ENCODE results near the gene RNF150.

Gene RNF150

DNA sequence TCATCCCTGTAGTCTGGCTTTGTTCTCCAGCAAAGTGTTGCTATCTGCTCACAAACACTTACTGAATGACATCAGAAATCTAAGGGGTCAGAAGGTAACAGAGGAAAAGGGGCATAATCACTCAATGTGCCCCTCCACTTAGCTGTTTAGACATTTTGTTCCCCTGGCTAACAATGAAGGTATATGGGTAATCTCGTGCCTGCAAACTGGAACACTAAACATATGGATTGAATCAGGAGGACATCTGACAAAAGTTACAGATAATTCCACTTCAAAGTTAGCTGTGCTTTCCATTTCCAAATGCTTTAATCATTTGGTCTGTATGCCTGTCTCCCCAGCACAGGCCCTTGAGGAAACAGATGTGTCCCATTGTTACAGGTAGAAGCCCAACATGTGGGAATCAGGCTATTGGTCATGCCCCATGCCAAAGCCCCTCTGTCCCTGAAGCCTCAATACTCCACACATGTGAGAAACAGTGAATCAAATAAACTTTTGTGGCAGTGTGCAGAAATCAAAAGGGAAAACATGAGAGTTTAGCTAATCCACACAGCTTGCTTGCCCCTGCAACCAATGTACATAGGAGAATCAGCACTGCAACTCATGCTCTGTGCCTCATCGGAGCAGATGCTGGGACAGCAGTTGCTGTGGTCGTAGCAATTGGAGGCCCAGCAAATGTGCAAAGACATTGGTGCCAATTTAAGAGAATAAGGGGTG lies 111.7 kb downstream of the RNF150 start:
- FAIRE-seq, result no peak

DNA sequence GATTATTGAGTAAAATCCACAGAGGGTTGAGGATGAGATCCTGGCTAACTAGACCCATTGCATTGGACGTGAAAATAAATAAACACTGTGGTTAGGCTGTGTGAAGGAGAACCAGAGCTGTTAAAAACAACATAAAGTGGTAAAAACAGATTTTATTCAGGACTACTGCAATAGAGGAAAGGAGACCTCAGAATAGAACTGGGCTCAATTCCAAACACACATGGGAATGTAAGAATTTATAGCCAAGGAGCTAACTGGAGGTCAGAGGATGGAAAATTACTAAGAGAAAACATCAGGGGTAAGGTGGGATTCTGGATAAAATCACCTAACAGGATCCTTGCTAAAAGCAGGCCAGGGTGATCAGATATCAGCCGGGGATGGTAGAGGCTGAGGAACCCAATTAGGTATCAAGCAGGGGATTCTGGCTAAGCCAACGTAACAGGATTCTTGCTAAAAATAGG lies 112.4 kb downstream of the RNF150 start:
- FAIRE-seq, result no peak

GRCh38 chr4:141019768-141020167 lies 113.5 kb downstream of the RNF150 start:
- FAIRE-seq, result no peak

DNA sequence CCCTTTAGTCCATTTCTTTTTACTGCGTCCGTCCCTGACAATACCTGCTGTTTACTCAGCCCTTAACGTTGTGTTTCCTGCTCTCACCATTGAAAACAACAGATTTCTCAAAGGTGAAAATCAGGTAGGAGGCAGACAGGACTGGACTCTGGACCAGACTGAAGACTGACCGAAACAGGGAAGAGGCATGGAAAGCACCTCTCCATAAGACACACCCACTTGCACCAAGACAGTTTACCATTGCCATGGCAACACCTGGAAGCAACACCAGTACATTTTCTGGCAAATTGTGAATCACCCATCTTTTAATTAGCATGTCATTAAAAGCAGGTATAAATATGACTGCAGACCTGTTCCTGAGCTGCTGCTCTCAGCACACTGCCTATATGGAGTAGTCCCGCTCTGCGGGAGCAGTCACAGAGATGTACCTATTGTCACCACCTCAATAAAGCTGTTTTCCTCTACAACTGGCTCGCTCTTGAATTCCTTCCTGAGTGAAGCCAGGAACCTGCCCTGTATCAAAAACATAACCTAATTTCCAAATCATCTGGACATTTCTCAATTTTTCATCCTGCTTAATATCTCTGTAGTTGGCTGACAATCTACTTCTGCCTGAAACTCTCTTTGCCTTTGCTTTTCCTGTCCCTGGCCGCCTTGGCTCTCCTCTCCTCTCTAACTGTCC lies 117.0 kb downstream of the RNF150 start:
- no peak for FAIRE-seq

DNA sequence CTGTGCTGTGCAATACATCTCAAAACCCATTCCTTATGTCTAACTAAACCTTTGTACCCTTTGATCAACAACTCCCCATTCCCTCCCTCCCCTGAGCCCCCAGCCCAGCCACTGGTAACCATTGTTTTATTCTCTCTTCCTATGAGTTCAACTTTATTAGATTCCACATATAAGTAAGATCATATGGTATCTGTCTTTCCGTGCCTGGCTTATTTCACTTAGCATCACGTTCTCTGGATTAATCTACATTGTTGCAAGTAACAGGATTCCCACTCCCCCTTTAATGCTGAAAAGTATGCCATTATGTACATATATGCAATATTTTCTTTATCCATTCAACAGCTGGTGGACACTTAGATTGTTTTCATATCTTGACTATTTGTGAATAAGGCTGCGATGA lies 119.4 kb downstream of the RNF150 start:
- FAIRE-seq, result no peak

GRCh38 chr4:141011901-141012315 lies 121.4 kb downstream of the RNF150 start:
- no peak for FAIRE-seq

DNA sequence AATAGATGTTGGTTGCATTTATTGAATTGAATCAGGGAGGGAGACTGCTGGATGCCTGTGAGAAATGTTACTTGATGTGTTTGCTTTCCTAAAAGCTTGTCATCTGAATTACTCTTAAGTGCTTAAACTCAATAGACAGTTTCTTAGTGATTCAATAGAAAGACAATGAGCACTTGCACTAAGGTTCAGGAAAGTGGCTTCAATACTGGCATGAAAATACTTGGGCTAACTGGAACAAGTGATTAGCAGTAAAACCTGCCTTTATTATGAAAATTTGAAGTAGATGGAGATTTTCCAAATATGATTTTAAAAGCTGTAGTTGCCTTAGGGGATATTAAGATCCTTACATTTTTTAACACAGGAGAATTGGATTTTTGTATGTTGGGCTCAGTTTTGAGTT lies 123.3 kb downstream of the RNF150 start:
- FAIRE-seq, result no peak

GRCh38 chr4:141009129-141009528 lies 124.1 kb downstream of the RNF150 start:
- no peak for FAIRE-seq

GRCh38 chr4:141006242-141006802 lies 126.9 kb downstream of the RNF150 start:
- no peak for FAIRE-seq

- FAIRE-seq, result no peak
Observed at GRCh38 chr4:141004823-141005222, 128.4 kb downstream of the RNF150 start.

DNA sequence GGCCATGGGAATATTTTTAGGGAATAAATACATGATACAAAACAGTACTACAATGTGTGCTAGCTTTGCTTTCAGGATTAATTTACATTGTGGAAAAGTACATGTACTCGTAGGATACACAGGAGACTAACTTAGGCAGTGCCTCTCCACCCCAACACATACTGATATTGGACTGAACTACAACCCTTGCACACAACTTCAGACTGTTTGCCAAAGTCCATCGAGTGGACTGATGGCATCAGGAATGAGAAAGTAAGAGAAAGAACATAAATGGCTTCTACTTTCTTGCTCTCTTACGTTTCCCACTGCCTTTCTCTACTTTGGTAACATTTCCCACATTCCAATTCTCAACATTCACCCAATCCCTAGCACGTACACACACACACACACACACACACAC lies 130.1 kb downstream of the RNF150 start:
- FAIRE-seq, result no peak

- FAIRE-seq, result no peak
Observed at GRCh38 chr4:141002323-141002805, 130.9 kb downstream of the RNF150 start.

DNA sequence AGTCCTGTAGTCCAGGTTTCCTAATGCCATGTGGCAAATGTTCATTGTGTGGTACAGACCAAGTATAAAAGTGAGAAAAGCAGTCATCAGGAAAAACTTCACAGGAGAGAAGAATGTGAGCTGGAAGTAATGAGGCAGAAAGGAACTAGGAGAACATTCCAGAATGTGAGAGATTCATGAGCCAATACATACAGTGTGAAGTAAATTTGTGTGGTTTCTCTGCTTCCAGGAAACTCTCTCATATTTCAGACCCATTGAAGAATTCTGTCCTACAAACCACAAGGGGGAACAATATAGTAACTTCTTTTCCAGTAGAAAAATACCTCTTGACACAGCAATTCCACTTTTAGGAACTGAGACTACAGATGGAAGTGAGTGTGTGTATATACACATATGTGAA lies 136.5 kb downstream of the RNF150 start:
- FAIRE-seq, result no peak

GRCh38 chr4:140995058-140995457 lies 138.2 kb downstream of the RNF150 start:
- no peak for FAIRE-seq

DNA sequence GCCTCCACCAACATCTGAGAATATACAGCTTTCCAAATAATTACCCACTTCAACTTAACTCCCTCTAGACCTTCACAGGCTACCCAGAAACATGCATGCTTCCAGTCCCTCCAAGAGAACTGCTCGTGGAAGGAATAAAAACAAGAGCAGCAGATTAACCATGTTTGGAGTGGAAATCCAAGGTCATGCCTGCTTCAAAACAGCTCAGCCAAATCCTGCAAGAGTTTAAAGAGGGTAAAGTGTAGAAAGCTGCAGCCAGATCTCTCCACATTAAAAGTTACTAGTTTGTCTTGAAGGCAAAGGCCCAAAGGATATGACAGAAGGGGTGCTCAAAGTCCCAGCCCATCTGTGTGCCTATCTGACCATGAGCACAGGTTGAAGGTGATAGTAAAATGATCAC lies 139.3 kb downstream of the RNF150 start:
- FAIRE-seq, result no peak

DNA sequence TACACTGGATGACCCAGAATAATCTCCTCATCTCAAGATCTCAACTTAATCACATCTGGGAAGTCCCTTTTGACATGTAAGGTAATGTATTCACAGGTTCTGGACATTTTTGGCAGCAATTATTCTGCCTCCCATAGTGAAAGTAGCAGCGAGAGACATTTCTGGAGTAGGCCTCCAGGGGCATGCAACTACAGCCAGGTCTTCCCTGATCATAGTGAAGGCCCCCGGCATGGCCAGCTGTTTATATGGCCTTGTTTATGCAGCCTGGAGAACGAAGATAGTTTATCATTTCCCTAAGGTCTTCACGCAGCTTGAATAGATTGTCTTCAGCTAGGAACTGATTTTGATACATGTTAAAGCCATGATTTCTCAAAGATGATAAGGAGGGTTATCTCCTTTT lies 139.9 kb downstream of the RNF150 start:
- FAIRE-seq, result no peak

DNA sequence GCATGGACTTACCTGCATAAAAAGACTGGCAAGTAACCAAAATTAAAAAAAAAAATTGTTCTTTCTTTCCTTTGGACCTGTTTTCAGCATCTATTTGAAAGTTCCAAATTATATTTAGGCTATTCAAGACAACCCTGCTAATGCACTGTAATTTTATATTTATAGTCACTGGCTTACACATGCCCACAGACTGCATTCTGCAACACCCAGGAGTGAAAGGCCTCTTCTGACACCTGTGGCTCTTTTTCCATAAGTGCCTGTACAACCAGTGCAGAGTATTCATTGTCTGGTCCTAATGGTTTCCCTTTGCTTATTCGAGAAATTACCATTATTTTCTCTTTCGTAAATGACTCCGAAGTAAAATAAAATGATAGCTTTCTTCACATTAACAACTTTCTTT lies 143.3 kb downstream of the RNF150 start:
- no peak for FAIRE-seq

DNA sequence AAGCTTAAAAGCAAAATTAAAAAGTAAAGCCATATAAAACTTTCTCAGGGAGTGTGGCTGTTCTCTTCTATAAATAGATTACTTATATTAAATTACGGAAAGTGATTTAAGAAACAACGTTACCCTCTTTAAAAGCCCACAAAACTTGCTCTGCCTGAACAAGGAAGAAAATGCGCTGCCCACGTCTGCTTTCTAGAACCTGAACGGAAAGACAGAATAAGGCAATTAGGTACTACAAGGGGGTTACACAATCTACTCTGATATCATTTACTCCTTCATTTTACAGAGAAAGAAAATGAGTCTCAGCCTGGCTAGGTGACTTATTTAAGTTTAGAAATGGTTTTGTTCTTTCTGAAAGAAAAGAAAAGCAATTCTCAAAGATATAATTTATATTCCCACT lies 147.2 kb downstream of the RNF150 start:
- FAIRE-seq, result no peak

- FAIRE-seq, result no peak
Observed at GRCh38 chr4:140982613-140983340, 150.5 kb downstream of the RNF150 start.

DNA sequence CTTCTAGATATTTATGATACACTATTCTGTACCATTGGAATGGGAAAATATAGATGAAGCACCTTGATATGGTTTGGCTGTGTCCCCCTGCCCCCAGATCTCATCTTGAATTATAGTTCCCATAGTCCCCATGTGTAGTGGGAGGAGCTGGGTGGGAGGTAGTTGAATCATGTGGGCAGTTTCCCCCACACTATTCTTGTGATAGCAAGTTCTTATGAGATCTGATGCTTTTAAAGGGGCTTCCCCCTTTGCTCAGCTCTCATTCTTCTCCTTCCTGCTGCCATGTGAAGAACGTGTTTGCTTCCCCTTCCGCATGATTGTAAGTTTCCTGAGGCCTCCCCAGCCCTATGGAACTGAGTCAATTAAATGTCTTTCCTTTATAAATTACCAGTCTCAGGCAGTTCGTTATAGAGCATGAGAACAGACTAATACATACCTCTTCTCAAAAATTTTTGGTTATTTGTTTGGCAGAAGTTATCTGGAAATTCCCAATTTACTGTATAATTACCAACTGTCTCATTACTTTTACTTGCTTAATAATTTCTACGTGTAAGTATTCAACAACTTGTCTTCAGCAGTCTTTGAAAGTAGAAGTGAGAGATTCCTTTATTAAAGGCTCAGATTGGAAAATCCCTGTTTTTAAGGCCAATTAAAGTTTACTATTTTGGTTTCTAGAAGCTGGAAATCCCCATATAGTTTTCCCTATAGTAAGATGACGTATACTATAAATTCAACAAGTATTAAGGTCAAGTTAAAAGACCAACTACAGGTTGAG lies 152.7 kb downstream of the RNF150 start:
- no peak for FAIRE-seq

DNA sequence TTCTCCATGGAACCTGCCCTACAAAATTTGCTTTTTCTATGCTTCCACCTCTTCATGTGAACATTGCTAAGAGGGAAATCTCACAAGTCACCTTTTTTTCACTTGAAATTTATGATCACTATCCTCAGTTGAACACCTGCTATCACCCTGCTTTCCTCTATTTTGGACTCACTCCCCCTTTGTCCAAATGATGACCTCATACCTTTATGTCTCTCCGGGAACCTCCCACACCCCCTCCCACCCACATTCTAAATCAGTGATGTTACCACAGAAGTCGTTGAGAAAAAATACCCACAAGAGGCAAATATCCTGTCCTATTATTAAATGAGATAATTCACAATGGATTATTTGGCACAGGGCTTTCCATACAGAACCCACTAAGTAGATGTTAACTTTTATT lies 156.5 kb downstream of the RNF150 start:
- no peak for FAIRE-seq

DNA sequence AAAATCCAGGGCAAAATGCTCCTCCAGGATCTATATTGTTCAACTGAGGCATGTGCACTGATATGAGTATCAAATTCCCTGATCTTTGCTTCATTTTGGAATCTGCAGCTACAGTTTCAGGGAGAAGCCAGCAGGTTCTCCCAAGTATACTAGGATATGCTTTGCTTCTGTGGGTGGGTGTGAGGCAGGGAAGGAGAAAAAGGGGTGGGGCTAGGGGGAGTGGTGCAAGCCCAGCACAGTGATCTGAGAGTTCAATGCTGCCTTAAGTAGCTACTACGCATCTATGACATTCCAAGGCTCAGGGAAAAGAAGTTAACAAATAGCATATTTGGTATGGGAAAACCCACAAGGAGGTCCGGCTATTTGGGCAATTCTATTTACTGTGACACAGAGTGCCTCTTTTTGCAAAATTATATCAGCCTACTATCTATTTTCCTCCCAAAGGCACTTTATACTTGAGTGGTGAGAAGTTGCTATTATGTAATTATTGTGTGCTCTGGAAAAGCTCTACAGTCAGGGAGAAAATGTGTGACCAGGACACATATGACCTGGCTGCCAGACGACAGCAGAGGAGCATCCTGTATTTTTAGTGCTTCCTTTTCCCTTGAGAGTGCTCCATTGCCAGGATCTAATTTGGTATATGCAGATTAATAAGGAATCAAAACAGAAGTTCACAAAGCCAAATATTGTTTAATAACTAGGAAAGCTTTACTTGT lies 162.0 kb downstream of the RNF150 start:
- no peak for FAIRE-seq
